ENCODE results near the gene CDCA7L.
"Not testable (repeated sequence)": the region's sequence is repeated elsewhere in the genome, so short reads cannot be mapped to it uniquely, and the experiment has no call there.

CDCA7L gene

DNA sequence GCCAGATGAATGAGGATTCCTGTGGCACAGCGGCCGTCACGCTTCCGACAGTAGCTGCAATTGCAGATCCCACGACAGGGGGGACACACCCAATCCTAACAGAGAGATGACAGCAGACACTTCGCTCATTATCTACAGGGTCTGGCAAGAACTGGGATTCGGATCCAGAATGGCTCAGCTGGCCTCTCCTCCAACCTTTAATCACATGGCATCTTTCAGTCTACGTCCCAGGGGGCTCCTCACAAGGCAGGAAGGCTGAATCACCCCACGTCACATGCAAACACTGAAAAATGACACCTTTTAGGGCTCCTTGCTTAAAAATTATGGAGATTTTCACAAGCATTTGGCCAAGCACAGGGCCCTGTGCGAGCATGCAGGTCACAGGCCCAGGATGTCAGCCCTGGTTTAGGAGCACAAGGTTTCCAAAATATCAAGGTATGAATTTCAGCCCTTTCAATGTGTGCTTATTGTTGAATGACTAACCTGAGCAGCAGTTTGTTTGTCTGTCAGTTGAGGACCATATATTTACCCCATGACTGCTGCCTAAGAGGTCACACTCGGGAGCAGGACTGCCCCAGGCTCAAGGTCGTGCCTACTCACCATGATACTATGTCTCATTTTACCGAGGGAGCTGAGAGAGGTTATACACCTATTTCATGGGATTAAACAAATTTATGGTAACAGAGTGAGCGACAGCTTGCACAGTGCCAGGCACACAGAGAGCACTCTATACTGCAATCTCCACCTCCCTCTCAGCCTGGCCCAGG lies 42.5 kb downstream of the CDCA7L start:
- no peak for DNase-seq

DNA sequence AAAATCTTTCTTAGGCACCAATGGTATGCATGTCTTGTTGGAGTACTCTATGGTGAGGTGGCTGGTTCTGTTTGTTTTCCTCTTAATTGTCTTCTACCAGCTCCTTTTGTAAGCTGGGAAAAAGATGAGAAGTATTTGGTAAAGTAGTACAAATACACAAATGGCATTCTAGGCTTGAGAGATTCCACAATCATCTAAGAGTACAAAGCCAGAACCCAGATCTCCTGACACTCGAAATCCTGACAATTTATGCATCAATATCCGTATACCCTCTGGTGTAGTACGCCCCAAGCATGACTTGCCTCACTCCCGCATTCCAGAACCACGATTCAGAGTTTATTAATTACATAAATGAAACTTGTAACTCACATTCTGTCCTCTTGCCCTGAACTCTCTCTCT lies 43.5 kb downstream of the CDCA7L start:
- DNase-seq, result no peak

DNA sequence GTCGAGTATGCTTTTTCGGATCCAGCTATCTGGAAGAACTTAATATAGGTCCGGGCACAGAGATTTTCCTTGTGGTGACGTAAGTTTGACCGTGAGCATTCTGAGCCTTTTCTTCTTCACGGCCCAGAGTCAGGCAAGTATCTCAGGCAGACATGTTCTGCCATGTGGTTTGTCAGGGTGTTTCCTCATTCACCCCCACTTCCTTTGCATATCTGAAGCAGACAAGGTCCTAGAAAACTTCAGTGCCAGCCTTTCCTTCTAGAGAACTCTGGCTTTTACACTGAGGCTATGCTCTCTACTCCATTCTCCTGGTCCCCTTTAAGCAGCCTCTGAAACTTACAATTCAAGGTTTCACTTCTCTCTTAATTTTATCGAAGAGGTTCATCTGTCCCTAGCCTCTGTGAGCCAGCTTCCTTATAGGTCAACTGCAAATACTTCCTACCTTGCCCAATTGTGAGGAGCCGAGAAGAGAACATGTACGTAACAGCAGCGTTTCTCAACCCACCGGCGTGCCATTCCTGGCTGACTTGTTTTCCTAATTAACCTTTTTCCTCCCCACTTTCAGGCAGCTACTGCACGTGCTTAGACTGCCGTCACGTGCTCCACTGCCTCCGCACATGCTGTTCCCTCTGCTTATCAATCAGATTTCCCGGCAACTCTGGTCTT lies 47.3 kb downstream of the CDCA7L start:
- DNase-seq, result no peak

GRCh38 chr7:21893401-21893800 lies 52.3 kb downstream of the CDCA7L start:
- no peak for DNase-seq

- no peak for DNase-seq
Observed at GRCh38 chr7:21891291-21891690, 54.4 kb downstream of the CDCA7L start.

DNA sequence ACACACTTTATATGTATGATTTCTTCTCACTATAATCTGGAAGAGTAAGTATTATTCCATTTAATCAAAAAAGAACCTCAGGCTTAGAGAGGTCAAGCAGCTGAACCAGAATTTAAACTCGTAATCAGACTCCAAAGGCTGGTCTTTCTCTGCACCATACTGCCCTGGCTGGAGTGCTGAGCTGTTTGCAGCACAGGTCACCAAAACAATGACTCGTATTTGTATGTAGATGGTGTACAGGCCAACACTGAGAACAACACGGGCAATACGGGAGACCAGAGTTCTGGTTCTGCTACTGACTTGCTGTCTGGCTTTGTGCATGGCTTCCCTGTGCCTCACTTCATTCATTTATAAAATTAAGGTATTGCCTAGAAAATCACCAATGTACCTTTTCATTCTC lies 57.9 kb downstream of the CDCA7L start:
- no peak for DNase-seq

GRCh38 chr7:21887353-21887752 lies 58.3 kb downstream of the CDCA7L start:
- DNase-seq, result no peak

DNA sequence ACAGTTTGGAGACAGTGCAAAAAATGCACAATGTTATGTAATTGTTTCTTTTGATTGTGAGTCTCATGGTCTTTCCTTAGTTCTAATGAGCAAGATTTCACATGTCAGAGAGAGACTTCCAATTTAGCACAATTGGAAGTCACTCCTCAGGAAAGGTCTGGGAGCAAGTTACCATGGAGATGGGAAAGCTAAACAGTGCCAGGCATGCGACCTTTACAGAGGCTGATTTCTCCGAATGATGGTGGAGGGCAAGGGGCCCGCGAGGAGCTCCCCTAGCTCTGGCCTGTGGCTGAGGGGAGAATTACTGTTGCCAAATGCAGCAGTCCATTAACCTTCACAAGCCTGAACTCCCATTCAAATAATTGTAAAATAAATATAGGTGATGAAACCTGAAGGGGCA lies 59.3 kb downstream of the CDCA7L start:
- no peak for DNase-seq

DNA sequence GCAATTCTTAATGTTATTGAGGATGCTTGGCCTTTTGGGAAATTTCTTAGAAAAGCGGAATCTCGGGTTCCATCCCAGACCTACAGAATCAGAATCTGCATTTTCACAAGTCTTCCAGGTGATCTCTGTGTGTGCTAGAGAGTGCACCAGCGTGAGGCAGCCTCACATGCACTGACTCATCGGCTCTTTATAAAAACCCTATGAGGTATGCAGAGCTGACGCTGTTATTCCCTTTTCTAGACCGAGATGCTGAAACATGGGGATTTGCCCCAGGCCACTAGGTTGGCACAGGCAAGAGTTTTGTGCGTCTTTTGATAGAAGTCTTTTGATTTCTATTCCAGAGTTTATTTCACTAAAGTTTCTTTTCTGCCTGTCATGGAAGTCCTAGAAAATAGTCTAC lies 61.2 kb downstream of the CDCA7L start:
- DNase-seq, result no peak

DNA sequence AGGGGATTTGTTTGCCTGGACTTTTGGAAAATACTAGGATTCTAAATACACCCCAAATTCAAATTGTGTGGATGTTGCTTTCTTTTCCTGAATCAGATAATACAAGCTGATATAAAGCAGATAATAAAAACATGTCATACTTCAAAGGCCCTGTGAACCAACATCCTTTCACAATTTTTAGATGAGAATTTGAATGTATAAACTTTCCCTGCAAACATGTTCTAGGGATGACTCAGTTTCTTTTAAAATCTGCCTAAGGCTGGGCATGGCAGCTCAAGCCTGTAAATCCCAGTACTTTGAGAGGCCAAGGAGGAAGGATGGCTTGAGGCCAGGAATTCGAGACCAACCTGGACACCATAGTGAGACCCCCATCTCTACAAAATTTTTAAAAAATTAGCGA lies 62.2 kb downstream of the CDCA7L start:
- DNase-seq, result not testable (repeated sequence)

GRCh38 chr7:21883069-21883468 lies 62.6 kb downstream of the CDCA7L start:
- DNase-seq, result no peak

DNA sequence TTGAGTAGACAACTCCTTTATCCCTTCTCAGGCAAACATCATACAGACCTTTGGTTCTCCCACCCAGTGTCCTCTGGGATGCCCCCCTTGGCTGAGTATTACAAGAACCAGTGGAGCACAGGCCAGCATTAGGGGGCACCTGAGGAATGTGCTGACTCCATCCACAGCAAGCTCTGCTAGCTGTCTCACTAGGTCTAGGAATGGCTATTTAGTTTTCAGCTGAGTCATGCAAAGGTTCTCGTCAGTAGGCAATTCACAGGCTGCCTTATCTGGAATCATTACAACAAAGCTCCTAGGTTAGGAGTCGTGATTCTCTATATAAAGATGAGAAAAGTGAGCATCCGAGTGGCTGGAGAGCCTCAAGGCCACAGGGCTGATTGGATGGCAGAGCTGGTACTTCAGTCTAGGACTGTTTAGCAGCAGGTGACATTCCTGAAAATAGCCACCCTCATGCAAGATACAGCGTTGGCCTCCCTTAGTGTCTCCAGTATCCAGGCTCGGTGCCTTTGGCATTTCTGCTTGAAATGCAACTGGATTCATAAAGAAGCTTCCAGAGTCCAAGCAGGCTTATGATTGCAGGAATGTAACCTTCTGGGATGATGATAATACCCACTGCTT lies 75.8 kb downstream of the CDCA7L start:
- DNase-seq, result no peak

GRCh38 chr7:21868576-21868850 lies 77.2 kb downstream of the CDCA7L start:
- DNase-seq, result no peak

GRCh38 chr7:21867816-21868575 lies 77.7 kb downstream of the CDCA7L start:
- no peak for DNase-seq

DNA sequence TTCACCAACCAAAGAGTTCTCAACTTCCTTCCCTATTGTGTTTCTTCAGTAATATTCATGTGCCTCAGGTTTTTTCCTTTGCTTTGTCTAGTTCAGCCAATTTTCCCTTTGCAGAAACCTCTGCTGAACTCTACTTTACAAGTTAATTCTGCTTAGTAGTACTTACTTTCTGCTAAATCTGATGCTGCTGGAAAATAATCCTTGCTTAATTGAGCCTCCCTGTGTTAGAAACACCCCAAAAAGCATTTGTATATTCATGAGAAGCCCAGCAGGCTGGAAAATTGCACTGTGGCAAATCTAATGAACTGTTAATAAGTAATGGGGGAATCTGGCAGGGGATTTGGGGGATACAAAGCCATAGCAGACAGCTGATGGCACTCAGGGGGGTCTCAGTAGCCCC lies 78.5 kb downstream of the CDCA7L start:
- no peak for DNase-seq

DNA sequence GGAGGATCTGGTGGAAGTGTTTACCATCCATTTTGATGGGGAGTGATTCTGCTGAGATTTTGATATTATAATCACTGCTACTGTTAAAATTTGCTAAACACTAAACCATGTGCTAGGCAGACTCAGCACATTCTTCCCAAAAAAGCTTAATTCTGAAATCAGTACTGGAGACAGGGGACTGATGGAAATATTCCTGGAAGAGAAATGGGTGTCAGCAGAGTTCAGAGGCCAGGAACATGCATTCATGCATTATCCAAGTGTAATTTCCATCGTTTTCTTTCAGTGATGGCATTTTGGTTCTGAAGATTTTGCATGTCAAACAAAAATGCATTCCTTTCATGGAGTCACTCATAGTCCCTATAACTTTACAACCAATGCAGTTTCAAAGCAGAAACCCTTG lies 79.0 kb downstream of the CDCA7L start:
- no peak for DNase-seq

DNA sequence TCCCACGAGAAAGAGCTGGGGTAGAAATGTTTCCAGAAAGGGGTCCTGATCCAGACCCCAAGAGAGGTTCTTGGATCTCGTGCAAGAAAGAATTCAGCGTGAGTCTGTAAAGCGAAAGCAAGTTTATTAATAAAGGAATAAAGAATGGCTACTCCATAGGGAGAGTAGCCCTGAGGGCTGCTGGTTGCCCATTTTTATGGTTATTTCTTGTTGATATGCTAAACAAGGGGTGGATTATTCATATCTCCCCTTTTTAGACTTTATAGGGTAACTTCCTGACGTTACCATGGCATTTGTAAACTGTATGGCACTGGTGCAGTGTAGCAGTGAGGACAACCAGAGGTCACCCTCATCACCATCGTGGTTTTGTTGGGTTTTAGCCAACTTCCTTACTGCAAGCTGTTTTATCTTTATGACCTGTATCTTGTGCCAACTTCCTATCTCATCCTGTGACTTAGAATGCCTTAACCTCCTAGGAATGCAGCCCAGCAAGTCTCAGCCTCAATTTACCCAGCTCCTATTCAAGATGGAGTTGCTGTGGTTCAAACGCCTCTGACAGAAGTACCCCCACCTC lies 80.0 kb downstream of the CDCA7L start:
- not testable (repeated sequence) for DNase-seq

DNA sequence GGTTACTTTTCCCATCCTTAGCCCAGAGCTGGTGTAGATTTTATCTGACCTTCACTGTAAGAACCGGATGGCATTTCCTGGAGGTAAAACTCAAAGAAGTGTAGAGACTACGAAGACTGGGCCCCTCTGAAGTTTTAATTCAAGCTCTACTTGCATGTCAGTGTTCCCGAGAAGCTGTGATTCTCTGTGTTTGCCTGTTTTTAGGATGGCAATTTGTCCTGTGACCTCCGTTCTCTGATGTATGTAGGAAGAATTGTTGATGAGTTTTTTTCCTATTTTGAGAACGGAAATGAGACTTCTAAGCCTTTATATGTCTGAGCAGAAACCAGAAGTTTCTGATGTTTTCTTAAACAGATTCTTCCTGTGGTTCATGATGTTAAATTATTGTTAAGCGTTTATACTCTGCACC lies 94.1 kb downstream of the CDCA7L start:
- DNase-seq, result no peak
